IgD-negative memory B cell (primary cell): ENCODE measurements around the gene NRG3. TPM values are rescaled to one million over a fixed set of nuclear protein-coding genes. Genes with fewer than 3 reads are reported as not detected.
"Not testable (repeated sequence)": the region's sequence is repeated elsewhere in the genome, so short reads cannot be mapped to it uniquely, and the experiment has no call there.

ENCODE experiments used
- H3K27ac Mint-ChIP-seq, 3 donors: one replicate each; pipeline ENCODE4 v1.8.0; 2020 to 2022; ENCODE audit warnings: mild to moderate bottlenecking in 3 of 3, mixed read lengths in 3 of 3, moderate library complexity in 1 of 3
- H3K27me3 Mint-ChIP-seq: one replicate; pipeline ENCODE4 v1.8.0; 2021; ENCODE audit warnings: mixed read lengths
- H3K36me3 Mint-ChIP-seq: one replicate; pipeline ENCODE4 v1.8.0; 2020; ENCODE audit warnings: mild to moderate bottlenecking, mixed read lengths
- H3K4me1 Mint-ChIP-seq, 3 donors: one replicate each; pipeline ENCODE4 v1.8.0; 2020 to 2022; ENCODE audit warnings: mixed read lengths in 3 of 3, mild to moderate bottlenecking in 1 of 3
- H3K4me3 Mint-ChIP-seq, 4 donors: one replicate each; pipeline ENCODE4 v1.8.0; 2020 to 2022; ENCODE audit warnings: mild to moderate bottlenecking in 4 of 4, mixed read lengths in 4 of 4, moderate library complexity in 3 of 4
- H3K9me3 Mint-ChIP-seq, 3 donors: one replicate each; pipeline ENCODE4 v1.8.0; 2020 to 2021; ENCODE audit warnings: mixed read lengths in 3 of 3, mild to moderate bottlenecking in 1 of 3
- polyA plus RNA-seq: library from polyadenylated mRNA; unstranded; fragments of 300-500 nt; fragmentation: Illumina TruSeq; gene quantifications from one replicate; pipeline ENCODE4 v1.2.3, GENCODE V29; 2021

Gene NRG3
- polyA plus RNA-seq, 1 donor from 2014 or later: not detected

DNA sequence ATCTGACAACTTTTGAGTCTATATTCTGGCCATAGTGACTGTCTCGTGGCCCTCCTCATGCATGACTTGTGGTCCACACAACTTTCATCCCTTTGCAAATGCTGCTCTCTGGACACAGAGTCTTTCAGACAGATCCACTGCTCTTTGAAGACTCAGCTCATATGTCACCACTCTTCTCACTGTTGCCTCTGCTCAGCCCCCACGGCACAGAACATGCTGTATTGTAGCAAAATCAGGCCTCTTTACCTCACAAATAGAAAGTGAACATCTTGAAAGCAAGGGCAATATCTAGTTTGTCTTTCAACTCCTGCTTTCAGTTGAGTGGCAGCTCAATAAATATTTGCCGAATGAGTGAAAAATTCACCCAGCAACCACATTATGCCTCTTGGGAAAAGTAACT lies 443.5 kb downstream of the NRG3 start:
- H3K36me3 Mint-ChIP-seq: peaks cover 2% of the 10 kb centered on the region
- no peak overlapping the region for H3K27ac Mint-ChIP-seq
- no peaks in the 10 kb centered on the region for H3K4me1 Mint-ChIP-seq
- H3K4me3 Mint-ChIP-seq: no peak overlapping the region
- no peaks in the 10 kb centered on the region for H3K27me3 Mint-ChIP-seq
- H3K9me3 Mint-ChIP-seq: peaks cover 0 to 5% (median 3%) of the 10 kb centered on the region in 3 donors

DNA sequence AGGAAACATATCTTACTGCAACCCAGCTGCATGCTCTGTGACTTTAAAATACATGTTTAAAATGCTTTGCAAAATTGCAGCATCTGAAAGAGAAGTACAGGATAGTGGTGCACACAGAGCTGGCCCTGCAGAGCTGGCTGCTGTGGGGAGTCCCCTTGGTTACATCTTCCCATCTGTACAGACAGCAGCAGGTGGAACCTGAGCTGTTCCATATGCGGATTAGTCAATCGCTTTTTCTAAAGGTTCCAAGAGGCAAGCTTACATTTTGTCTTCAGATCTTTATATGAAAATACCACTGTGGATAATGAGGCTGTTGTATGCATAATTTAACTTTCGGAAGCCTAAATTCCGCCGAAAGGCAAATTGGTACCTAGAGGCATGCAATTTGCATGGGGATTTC lies 444.1 kb downstream of the NRG3 start:
- no peak overlapping the region for H3K27ac Mint-ChIP-seq
- peaks cover 0 to 4% (median 3%) of the 10 kb centered on the region in 3 donors for H3K9me3 Mint-ChIP-seq
- H3K4me1 Mint-ChIP-seq: no peaks in the 10 kb centered on the region
- H3K36me3 Mint-ChIP-seq: peaks cover 2% of the 10 kb centered on the region
- H3K27me3 Mint-ChIP-seq: no peaks in the 10 kb centered on the region
- H3K4me3 Mint-ChIP-seq: no peak overlapping the region

DNA sequence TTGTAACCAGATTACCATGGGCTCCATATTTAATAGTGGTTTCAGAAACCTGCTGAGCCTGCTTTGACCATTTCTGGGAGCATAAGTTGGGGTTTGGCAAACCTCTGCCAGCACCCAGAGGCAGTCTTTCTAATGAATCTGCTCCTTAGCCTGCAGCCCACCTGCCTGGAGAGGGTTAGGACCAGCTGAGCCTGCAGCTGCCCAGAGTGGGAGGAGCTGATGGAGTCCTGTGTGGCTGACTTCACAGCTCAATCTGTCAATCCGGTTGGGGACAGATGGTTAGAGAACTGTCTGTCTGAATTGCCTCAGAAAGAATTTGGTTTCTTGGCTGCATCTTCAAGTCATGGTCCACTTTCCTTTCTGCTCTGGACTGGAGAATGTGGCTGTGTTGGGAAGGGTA lies 444.6 kb downstream of the NRG3 start:
- H3K27me3 Mint-ChIP-seq: no peaks in the 10 kb centered on the region
- no peak overlapping the region for H3K4me3 Mint-ChIP-seq
- peaks cover 0 to 3% (median 3%) of the 10 kb centered on the region in 3 donors for H3K9me3 Mint-ChIP-seq
- no peaks in the 10 kb centered on the region for H3K4me1 Mint-ChIP-seq
- H3K36me3 Mint-ChIP-seq: peaks cover 2% of the 10 kb centered on the region
- H3K27ac Mint-ChIP-seq: no peak overlapping the region

DNA sequence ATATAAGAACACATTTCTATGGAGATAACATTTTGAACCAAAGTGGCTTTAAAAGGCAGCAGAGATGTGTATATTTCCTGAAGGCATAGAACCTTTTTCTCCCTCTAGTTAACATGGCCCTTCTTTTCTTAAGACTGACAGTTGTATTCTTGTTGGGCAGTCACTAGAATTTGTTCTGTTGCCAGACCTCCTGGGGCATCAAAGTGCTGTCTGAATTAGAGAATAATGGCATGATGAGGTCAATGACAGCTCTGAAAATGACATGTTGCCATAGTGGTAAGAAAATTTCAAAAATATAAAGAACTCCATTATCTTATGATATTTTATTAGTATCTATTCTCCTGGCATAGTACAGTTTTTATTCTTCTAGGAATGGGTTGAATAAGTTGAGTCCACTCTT lies 446.7 kb downstream of the NRG3 start:
- Mint-ChIP-seq H3K4me3 (no peak overlapping the region), H3K27ac (no peak overlapping the region), H3K9me3 (peaks cover 3 to 5% (median 3%) of the 10 kb centered on the region in 3 donors), H3K4me1 (no peaks in the 10 kb centered on the region), H3K27me3 (no peaks in the 10 kb centered on the region), H3K36me3 (peaks cover 3% of the 10 kb centered on the region)

DNA sequence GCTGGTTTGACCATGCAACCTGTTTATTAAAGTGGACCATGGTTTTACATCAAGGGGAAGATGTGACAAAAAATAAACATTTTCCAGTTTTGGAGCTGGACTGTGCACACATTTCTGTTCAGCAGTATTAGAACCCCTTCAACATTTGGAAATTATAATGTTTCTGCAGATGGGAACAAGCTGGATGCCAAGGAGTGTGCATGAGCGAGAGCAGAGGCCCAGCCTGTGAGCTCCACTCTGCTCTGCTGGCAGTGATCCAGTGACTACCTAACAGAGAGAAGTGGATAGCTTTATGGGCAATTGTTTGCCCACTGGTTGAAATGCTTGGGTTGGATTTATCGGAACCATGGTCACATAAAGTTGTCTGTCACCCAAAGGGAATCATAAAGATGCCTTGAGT lies 456.7 kb downstream of the NRG3 start:
- no peaks in the 10 kb centered on the region for H3K27me3 Mint-ChIP-seq
- H3K36me3 Mint-ChIP-seq: no peaks in the 10 kb centered on the region

DNA sequence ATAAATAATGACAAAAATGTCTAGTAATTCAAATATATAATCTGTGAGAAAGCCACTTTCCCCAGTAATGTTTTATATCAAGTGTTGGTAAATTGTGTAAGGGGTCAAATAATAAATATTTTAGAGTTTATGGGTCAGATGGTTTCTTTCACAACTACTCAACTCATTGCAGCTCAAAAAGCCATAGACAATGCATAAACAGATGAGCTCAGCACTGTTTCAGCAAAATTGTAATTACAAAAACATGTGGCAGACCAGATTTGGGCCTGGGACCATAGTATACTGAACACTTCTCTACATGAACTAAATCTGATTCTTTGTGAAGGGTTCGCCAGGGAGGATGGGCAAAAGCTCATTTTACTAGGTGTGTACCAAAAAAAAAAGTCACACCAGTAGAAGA lies 460.8 kb downstream of the NRG3 start:
- Mint-ChIP-seq H3K4me1 (no peaks in the 10 kb centered on the region), H3K9me3 (peaks cover 3 to 10% (median 9%) of the 10 kb centered on the region in 3 donors), H3K36me3 (no peaks in the 10 kb centered on the region), H3K4me3 (no peak overlapping the region), H3K27me3 (no peaks in the 10 kb centered on the region), H3K27ac (no peak overlapping the region)

More for the DNA sequence above, 456.7 kb downstream of the NRG3 start:
- Mint-ChIP-seq H3K27ac (no peak overlapping the region), H3K9me3 (peaks cover 0 to 10% (median 3%) of the 10 kb centered on the region in 3 donors), H3K4me3 (no peak overlapping the region), H3K4me1 (no peaks in the 10 kb centered on the region)

DNA sequence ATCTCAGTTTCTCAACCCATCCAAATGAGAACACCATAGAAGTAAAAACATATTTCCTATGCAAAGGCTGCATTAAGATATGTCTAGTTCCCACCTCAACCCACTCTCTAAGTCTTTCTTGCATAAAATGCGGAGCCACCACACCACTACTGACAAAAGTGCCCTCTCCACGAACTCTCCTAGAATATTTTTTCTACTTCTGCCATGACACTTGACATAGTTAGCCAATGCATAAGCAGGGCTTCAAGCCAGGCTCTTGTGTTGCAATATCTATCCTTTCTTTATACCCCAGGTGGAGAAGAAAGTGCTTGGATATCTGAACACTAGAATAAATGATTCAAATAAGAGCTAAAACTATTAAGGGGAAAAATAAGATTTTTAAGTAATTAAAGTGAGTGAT lies 465.2 kb downstream of the NRG3 start:
- H3K4me1 Mint-ChIP-seq: no peaks in the 10 kb centered on the region
- H3K9me3 Mint-ChIP-seq: peaks cover 3 to 6% (median 3%) of the 10 kb centered on the region in 3 donors
- H3K4me3 Mint-ChIP-seq: no peak overlapping the region
- H3K27ac Mint-ChIP-seq: no peak overlapping the region
- H3K27me3 Mint-ChIP-seq: no peaks in the 10 kb centered on the region
- no peaks in the 10 kb centered on the region for H3K36me3 Mint-ChIP-seq

DNA sequence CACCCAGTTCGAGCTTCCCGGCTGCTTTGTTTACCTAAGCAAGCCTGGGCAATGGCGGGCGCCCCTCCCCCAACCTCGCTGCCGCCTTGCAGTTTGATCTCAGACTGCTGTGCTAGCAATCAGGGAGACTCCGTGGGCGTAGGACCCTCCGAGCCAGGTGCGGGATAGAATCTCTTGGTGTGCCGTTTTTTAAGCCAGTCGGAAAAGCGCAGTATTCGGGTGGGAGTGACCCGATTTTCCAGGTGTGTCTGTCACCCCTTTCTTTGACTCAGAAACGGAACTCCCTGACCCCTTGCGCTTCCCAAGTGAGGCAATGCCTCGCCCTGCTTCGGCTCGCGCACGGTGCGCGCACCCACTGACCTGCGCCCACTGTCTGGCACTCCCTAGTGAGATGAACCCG lies 474.6 kb downstream of the NRG3 start:
- H3K27me3 Mint-ChIP-seq, H3K36me3 Mint-ChIP-seq, H3K4me3 Mint-ChIP-seq, H3K4me1 Mint-ChIP-seq, H3K9me3 Mint-ChIP-seq, H3K27ac Mint-ChIP-seq: not testable (repeated sequence)

DNA sequence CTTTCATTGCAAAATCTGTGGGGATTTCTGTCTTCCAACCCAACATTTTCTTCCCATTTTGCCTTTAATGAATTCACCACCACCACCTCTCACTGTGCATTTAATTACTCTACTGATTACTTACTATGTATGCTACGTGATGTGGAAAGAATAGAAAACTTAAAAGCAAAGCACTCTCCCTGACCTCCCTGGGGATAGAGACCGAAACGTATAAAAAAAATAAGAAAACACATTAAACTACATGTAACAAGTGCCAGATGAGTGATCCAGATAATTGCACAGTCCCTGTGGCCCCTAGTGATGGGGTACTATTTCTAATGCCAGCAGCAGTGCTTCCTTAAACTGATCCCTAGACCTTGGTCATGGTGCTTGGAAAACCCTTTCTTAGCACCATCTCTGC lies 478.4 kb downstream of the NRG3 start:
- Mint-ChIP-seq H3K4me3 (no peak overlapping the region), H3K27me3 (no peaks in the 10 kb centered on the region), H3K9me3 (peaks cover 0 to 5% (median 3%) of the 10 kb centered on the region in 3 donors), H3K36me3 (no peaks in the 10 kb centered on the region), H3K27ac (no peak overlapping the region), H3K4me1 (no peaks in the 10 kb centered on the region)

DNA sequence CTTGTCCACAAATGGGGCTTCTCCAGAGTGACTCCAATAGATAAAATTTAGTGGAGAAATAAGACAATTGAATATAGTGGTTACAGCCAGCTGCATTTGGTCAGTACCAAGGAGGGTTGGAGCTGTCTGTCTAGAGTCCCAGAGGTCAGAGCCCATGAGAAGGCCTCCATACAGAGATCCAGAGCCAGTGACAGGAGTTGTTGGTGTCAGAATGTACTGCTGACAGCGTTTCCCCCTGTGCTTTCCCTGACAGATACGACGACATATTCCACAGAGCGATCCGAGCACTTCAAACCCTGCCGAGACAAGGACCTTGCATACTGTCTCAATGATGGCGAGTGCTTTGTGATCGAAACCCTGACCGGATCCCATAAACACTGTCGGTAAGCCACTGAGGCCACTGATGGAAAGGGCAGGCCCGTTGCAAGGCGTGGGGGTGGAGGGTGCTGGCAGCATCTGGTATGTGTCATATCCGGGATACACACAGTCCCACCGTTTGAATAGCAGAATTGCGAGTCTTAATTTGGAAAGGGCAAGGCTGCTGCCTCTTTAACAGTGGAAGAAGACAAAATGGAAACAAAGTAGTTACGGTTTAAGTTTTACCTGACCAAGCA lies 483.6 kb downstream of the NRG3 start:
- Mint-ChIP-seq H3K4me3 (no peak overlapping the region), H3K27ac (no peak overlapping the region), H3K9me3 (peaks cover 0 to 3% (median 2%) of the 10 kb centered on the region in 3 donors), H3K36me3 (no peaks in the 10 kb centered on the region), H3K4me1 (no peaks in the 10 kb centered on the region), H3K27me3 (no peaks in the 10 kb centered on the region)

DNA sequence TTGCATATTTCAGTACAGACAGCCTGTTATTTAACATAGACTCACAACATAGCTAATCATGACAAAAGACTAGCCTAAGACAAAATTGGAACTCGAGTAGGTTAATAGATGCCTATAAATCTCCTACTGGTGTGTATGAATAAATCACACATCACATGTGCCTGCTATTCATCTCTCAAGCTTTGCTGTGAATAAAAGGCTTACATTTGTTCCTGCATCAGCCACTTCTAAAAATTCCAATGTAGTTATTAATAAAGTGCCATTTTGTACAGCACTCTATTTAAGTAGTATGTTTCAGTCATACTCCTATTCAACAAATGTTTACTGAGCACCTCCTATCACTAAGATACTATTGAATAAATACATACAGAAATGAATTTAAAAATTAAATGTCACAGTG lies 486.3 kb downstream of the NRG3 start:
- Mint-ChIP-seq H3K27ac (no peak overlapping the region), H3K9me3 (peaks cover 2 to 4% (median 2%) of the 10 kb centered on the region in 3 donors)

DNA sequence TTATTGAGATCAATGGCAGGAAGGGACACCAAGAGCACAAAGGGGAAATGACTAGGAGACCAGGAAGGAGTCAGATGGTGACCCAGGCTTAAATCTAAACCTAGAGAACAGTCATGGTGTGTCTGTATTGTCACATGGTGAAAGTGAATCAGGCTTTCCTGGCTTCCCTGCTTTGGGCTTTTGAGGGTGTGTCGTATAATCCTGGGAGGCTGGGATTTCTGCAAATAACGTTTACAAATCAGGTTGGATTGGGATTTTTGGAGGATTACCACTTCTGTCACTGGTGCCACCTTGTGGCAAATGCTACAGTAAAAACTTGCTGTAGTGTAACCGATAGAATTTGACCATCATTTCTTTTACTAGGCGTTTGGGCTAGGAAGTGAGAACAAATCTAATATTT lies 502.6 kb downstream of the NRG3 start:
- Mint-ChIP-seq H3K4me1 (no peaks in the 10 kb centered on the region), H3K9me3 (peaks cover 3 to 9% (median 5%) of the 10 kb centered on the region in 3 donors), H3K36me3 (no peaks in the 10 kb centered on the region), H3K27me3 (no peaks in the 10 kb centered on the region), H3K4me3 (no peak overlapping the region), H3K27ac (no peak overlapping the region)

More for the DNA sequence above, 486.3 kb downstream of the NRG3 start:
- no peaks in the 10 kb centered on the region for H3K4me1 Mint-ChIP-seq
- no peak overlapping the region for H3K4me3 Mint-ChIP-seq
- H3K27me3 Mint-ChIP-seq: no peaks in the 10 kb centered on the region
- no peaks in the 10 kb centered on the region for H3K36me3 Mint-ChIP-seq

DNA sequence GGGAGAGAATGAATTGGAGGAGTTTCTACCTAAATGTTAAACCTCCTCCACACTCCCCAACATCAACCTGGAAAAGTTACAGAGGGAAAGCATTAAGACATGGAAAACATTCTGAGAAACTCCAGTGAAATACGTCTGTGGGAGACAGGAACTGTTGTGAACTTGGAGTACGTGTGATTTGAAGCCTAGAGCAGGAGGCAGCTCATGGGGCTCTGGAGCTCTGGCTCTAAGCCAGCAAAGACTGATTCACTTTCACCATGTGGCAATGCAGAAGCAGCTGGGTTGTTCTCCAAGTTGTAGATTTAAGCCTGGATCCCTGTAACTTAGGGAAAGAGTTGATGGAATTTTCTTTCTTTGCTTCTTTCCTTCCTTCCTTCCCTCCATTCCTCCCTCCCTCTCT lies 503.2 kb downstream of the NRG3 start:
- Mint-ChIP-seq H3K4me3 (no peak overlapping the region), H3K4me1 (no peaks in the 10 kb centered on the region), H3K36me3 (no peaks in the 10 kb centered on the region), H3K9me3 (peaks cover 3 to 9% (median 5%) of the 10 kb centered on the region in 3 donors), H3K27me3 (no peaks in the 10 kb centered on the region), H3K27ac (no peak overlapping the region)

DNA sequence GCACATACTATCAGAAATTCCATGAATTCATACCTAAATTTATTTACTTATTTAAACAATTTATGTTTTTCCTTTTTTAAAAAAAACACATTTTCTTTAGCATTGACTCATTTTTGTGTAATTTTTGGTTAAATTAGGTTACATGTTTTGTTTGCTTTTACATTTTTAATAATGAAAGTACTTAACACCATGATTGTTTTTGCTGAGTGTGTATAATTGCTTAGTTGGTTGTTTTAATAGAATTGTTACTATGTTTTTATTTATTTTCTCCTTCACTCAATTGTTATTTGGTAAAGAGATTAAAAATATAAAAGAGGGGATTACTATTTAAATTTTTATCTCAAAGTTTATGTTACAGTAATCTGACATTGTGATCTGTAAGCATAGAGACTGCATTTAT lies 508.4 kb downstream of the NRG3 start:
- Mint-ChIP-seq H3K27ac (no peak overlapping the region), H3K36me3 (no peaks in the 10 kb centered on the region), H3K4me3 (no peak overlapping the region), H3K9me3 (peaks cover 0 to 5% (median 5%) of the 10 kb centered on the region in 3 donors), H3K4me1 (no peaks in the 10 kb centered on the region), H3K27me3 (no peaks in the 10 kb centered on the region)

DNA sequence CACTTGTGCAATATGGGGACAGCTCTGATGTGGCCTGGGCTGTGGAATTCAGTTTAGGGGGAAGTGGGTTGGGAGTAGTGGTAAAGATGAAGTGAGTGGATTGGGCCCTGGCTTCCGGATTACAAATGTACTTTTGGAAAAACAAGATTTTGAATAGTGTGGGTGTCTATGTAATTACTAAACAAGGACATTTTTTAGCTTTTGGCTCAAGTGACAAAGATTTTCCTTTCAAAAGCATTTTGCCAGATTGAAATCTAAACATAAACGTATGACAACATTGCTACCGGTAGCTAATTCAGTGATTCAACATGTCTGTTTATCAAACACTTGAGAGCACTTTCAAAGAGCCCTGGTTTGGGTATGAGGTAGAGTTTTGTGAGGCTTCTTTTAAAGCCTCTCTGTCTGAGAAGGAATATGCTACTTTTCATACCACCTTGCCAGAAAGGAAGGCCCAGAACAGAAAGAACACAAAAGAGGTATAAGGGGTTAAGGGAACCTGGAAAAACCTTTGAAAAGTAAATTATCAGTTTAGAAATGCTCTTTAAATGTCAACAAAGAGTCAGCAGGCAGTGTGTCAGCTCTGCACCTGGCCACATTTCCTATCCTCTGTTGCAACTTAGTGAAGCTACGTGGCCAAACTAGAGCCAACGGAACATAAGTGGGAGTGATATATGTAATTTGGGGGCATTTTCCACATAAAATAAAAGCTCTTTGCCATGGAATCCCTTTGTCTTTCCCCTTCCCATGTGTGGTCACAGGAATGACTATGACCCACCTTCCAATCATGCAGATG lies 516.1 kb downstream of the NRG3 start:
- Mint-ChIP-seq H3K36me3 (peaks cover 2% of the 10 kb centered on the region), H3K4me3 (no peak overlapping the region), H3K4me1 (no peaks in the 10 kb centered on the region), H3K9me3 (peaks cover 0 to 14% (median 2%) of the 10 kb centered on the region in 3 donors), H3K27me3 (no peaks in the 10 kb centered on the region), H3K27ac (no peak overlapping the region)

DNA sequence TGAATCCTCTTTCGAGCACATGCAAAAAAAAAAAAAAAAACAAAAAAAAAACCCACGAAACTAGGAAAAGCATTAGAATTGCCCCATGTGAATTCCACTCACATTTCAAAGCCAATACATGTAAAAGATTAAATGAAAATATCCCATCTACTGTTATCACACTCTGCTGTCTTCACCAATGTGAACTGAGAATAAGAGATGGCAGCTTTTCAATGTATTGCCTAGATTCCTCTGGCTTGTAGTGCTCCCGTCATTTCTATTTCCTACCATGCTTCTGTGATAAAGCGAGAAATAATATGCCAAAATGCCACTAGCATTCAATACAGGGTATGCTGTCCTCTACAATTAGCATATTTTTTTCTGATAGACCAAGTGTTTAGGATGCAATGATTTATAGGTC lies 517.0 kb downstream of the NRG3 start:
- peaks cover 2% of the 10 kb centered on the region for H3K36me3 Mint-ChIP-seq
- H3K4me1 Mint-ChIP-seq: no peaks in the 10 kb centered on the region
- no peak overlapping the region for H3K4me3 Mint-ChIP-seq
- H3K27ac Mint-ChIP-seq: no peak overlapping the region
- H3K27me3 Mint-ChIP-seq: no peaks in the 10 kb centered on the region
- peaks cover 1 to 18% (median 2%) of the 10 kb centered on the region in 3 donors for H3K9me3 Mint-ChIP-seq
